GM19099 (cell line): ENCODE results near the gene RPRD2.
A peak's percentile ranks its signal among the peaks of the same experiment; 100 is the strongest.

Experiments
- POLR2A ChIP-seq: IDR thresholded peaks from 3 replicates; pipeline ENCODE4 v1.6.1; 2011; ENCODE audit warnings: low read depth; ENCODE audit not compliant: insufficient read length; ENCODE audit errors: extremely low read depth

The RPRD2 gene

DNA sequence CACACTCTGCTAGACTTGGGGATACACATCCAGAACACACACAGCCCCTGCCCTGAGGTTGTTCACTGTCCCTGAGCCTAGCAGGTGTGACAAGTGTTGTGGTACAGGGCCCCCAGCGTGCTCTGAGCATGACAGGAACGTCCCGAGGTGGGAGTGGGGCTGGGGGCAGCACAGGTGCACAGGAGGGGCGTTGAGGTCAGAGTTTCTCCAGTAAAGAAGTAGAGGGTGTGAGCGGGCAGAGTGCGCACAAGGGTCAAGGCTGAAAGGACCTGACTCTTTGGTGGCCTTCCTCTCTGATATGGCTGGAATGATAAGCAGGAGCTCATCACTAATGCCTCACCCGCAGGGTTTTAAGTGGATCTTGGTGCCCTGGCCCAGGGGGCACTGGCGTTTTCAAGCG is 150.3 kb downstream of the RPRD2 start:
- TF ChIP-seq POLR2A = no peak

DNA sequence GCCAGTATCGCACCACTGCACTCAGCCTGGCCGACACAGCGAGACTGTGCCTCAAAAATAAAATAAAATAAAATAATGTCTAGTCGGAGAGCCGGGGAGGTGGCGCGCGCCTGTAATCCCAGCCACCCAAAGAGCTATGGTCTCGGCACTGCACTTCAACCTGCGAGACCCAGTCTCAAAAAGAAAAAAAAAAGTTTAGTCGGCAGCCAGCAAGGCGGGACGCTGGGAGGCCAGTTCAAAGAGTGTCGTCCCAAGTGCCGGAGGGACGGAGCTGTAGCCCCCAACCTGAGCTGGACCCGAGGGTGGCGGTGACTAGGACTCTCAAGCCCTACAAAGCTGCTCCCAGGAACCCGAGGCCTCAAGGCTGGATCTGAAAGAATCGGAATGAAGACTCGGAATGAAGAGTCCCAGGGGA is 151.0 kb downstream of the RPRD2 start:
- TF ChIP-seq POLR2A = no peak

GRCh38 chr1:150515328-150516049 is 151.5 kb downstream of the RPRD2 start, which contains the start of gene FALEC:
TSS of gene FALEC (plus strand) at chr1:150515752.
- TF ChIP-seq POLR2A = peak; percentile 53

GRCh38 chr1:150516050-150516591 is 152.2 kb downstream of the RPRD2 start:
- no peak for TF ChIP-seq POLR2A

GRCh38 chr1:150516616-150517015 is 152.7 kb downstream of the RPRD2 start:
- no peak for TF ChIP-seq POLR2A

- TF ChIP-seq POLR2A = no peak
These were observed 157.4 kb downstream of the RPRD2 start for GRCh38 chr1:150521196-150521968.

DNA sequence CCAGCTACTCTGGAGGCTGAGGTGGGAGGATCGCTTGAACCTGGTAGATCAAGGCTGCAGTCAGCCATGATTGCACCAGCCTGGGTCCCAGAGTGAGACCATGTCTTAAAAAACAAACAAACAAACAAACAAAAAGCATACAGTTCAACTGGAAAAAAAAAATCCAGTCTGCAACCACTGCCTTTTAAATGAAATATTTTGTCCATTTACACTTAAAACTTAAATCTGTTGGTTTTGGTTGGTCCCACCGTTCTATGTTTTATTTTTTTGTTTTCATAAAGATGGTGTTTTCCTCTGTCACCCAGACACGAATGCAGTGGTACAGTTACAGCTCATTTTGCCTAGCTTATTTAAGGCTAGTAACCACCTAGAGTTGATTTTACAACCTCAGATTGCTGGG is 161.4 kb downstream of the RPRD2 start:
- no peak for TF ChIP-seq POLR2A
